ENCODE results near the gene PDE6B. TPM values are rescaled to one million over a fixed set of nuclear protein-coding genes. Genes with fewer than 3 reads are reported as not detected.

The PDE6B gene
- total and polyA plus RNA-seq, 2 of the 13 experiments (the other 11 are each of a cell fraction or from before 2014, with no cell fraction given), result 0.38 to 0.40 TPM

DNA sequence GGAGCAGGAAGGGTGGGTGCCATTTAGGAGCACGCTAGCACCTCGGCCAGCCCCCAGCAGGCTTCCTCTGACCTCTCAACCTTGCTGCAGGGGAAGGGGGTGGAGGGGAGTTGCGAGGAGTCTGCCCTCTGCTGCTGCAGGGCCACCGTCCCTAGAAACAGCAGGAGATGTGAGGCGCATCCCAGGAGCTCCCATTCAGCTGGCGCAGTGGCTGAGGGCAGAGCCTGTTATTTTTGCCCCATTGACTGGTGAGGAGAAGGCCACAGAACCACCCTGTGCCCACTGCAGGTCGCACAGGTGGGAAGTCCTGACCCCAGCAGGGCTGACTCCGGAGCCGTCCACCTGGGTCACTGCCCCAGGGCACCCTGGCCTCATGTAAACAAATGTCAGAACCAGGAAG, 8.0 kb downstream of the PDE6B start:
- Histone ChIP-seq H3K4me2 (ENCODE audit: low read depth, low read length) (no peak overlapping the region), H3K36me3 (replicated peaks in 1 of 2; ENCODE audit: control insufficient read depth in 1 of 2, insufficient read depth in 2 of 2, low read length in 2 of 2) (no peaks in the 10 kb centered on the region), H3K79me2 (ENCODE audit: insufficient read depth, low read length) (no peaks in the 10 kb centered on the region), H3K4me3 (replicated peaks in 1 of 3; ENCODE audit: insufficient read depth in 1 of 3, low read depth in 2 of 3, low read length in 3 of 3) (no peak overlapping the region), H3K9me3 (ENCODE audit: low read length) (no peaks in the 10 kb centered on the region), H3K27me3 (ENCODE audit: control insufficient read depth in 1 of 2, insufficient read depth in 2 of 2, low read length in 2 of 2) (peaks cover 15 to 62% of the 10 kb centered on the region in 2 experiments; a peak in 4 of 5 replicates), H3K27ac (ENCODE audit: extremely low read length, insufficient read depth, low read length) (no peak overlapping the region), H3K9ac (ENCODE audit: insufficient read depth, low read depth, low read length) (no peak overlapping the region), H2AFZ (ENCODE audit: low read length) (no peak overlapping the region), H3K4me1 (ENCODE audit: insufficient read depth, low read length) (peaks cover 8% of the 10 kb centered on the region), H4K20me1 (ENCODE audit: insufficient read depth, low read length) (no peaks in the 10 kb centered on the region)
- intact Hi-C loops (cut with micrococcal nuclease; ENCODE audit: unreplicated experiment), result no loop called here
- TF ChIP-seq, protein P1, sequence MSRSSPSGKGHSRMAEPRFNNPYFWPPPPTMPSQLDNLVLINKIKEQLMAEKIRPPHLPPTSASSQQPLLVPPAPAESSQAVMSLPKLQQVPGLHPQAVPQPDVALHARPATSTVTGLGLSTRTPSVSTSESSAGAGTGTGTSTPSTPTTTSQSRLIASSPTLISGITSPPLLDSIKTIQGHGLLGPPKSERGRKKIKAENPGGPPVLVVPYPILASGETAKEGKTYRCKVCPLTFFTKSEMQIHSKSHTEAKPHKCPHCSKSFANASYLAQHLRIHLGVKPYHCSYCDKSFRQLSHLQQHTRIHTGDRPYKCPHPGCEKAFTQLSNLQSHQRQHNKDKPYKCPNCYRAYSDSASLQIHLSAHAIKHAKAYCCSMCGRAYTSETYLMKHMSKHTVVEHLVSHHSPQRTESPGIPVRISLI (CRISPR knock-in tag; IDR thresholded peaks at IDR 0.05; ENCODE audit: borderline replicate concordance), result no peak
- TF ChIP-seq TEAD2 (CRISPR knock-in tag; IDR thresholded peaks at IDR 0.05) (no peak), SMYD3 (CRISPR knock-in tag; IDR thresholded peaks at IDR 0.05) (no peak), ZSCAN25 (CRISPR knock-in tag; IDR thresholded peaks at IDR 0.05) (peak; percentile 58; the same call in 1 of the 2 replicates)
- in situ Hi-C loops (cut with HindIII; ENCODE audit: extremely low pct_ligation_motif_present, low pct_unique_long_range_greater_than_20kb), result no loop called here
- DNase-seq (ENCODE audit: low spot score), result no peak
- WGBS (ENCODE audit: low lambda C conversion rate), result no CpG with 5 or more reads among the region's 9 CpGs
- ATAC-seq, result no peak
- CTCF ChIA-PET (ENCODE audit: low intra/inter-chr PET ratio, low total read pairs), result no interaction called here
- POLR2A ChIA-PET, result interaction anchor here (0.6 kb wide), 1 partner anchor 18 kb away, joined by 3 read pairs; no protein-coding TSS in a partner anchor
- BruUV-seq (replicated peaks), result no TSS peak
- no peak for FAIRE-seq

DNA sequence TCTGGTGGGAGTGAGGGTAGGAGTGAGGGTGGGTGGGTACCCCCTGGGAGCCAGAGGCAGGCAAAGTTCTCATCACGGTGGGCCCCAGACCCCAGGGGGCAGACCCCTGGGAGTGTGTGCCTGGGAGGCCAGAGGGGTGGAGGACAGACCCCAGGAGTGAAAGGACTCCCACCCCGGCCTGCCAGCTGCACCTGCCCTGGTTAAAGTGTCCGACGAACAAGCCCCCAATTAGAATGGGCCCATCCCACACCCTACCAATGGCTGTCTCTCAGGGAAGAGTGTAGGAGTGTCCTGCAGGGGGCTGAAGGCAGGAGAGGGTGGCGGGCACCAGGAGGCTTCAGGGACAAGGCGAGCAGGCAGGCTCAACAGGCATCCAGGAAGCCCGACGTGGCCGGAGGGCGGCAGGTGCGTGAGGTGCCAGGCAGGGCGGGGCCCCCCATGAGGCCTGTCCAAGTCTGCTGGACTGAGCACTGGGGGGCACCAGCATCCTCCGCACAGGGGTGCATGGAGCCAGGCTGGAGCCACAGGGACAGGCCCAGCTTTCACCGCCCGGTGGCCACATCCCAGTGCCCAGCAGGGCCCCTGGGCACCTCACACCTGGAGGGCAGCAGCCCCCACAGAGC, 8.7 kb downstream of the PDE6B start:
- ChIA-PET CTCF (ENCODE audit: low intra/inter-chr PET ratio, low total read pairs) (no interaction called here), POLR2A (interaction anchor here (0.6 kb wide), 1 partner anchor 17 kb away, joined by 3 read pairs; no protein-coding TSS in a partner anchor)
- Histone ChIP-seq H3K9me3 (ENCODE audit: low read length) (no peaks in the 10 kb centered on the region), H3K27ac (ENCODE audit: extremely low read length, insufficient read depth, low read length) (no peak overlapping the region), H3K9ac (ENCODE audit: insufficient read depth, low read depth, low read length) (no peak overlapping the region), H3K79me2 (ENCODE audit: insufficient read depth, low read length) (no peaks in the 10 kb centered on the region), H3K36me3 (replicated peaks in 1 of 2; ENCODE audit: control insufficient read depth in 1 of 2, insufficient read depth in 2 of 2, low read length in 2 of 2) (no peaks in the 10 kb centered on the region), H3K27me3 (ENCODE audit: control insufficient read depth in 1 of 2, insufficient read depth in 2 of 2, low read length in 2 of 2) (peaks cover 15 to 60% of the 10 kb centered on the region in 2 experiments; a peak in 4 of 5 replicates), H2AFZ (ENCODE audit: low read length) (no peak overlapping the region), H4K20me1 (ENCODE audit: insufficient read depth, low read length) (no peaks in the 10 kb centered on the region), H3K4me2 (ENCODE audit: low read depth, low read length) (no peak overlapping the region), H3K4me1 (ENCODE audit: insufficient read depth, low read length) (peaks cover 8% of the 10 kb centered on the region), H3K4me3 (replicated peaks in 1 of 3; ENCODE audit: insufficient read depth in 1 of 3, low read depth in 2 of 3, low read length in 3 of 3) (no peak overlapping the region)
- ATAC-seq (peak; percentile 59), FAIRE-seq (no peak), DNase-seq (ENCODE audit: low spot score) (no peak)
- in situ Hi-C loops (cut with HindIII; ENCODE audit: extremely low pct_ligation_motif_present, low pct_unique_long_range_greater_than_20kb), result no loop called here
- intact Hi-C loops (cut with micrococcal nuclease; ENCODE audit: unreplicated experiment), result no loop called here
- BruUV-seq (replicated peaks), result no TSS peak
- WGBS (ENCODE audit: low lambda C conversion rate), result 5% methylated on average over 4 of the region's 15 CpGs
- no peak for TF ChIP-seq FUBP1 (CRISPR knock-in tag; IDR thresholded peaks at IDR 0.05; ENCODE audit: borderline replicate concordance)
- no peak for TF ChIP-seq ZNF589 (CRISPR knock-in tag; conservative IDR thresholded peaks at IDR 0.05)
- no peak for TF ChIP-seq CBX1 (IDR thresholded peaks at IDR 0.05; ENCODE audit: low read depth)
